Endothelial cell (in vitro differentiated cells): ENCODE results near the gene EVPL. TPM values are rescaled to one million over a fixed set of nuclear protein-coding genes. Genes with fewer than 3 reads are reported as not detected.
"Not testable (repeated sequence)": the region's sequence is repeated elsewhere in the genome, so short reads cannot be mapped to it uniquely, and the experiment has no call there.

Source experiments
- DNase-seq: peaks from one replicate; pipeline ENCODE4 v3.0.0; 2021; ENCODE audit warnings: low spot score
- H3K27ac Mint-ChIP-seq: one replicate; pipeline ENCODE4 v1.8.0; 2021; ENCODE audit warnings: mixed read lengths, inconsistent platforms; ENCODE audit not compliant: unreplicated experiment
- H3K27me3 Mint-ChIP-seq: one replicate; pipeline ENCODE4 v1.8.0; 2021; ENCODE audit warnings: mild to moderate bottlenecking, moderate library complexity, mixed read lengths, inconsistent platforms; ENCODE audit not compliant: unreplicated experiment
- H3K36me3 Mint-ChIP-seq: one replicate; pipeline ENCODE4 v1.8.0; 2021; ENCODE audit warnings: mild to moderate bottlenecking, low read depth, mixed read lengths, inconsistent platforms; ENCODE audit not compliant: unreplicated experiment
- H3K4me1 Mint-ChIP-seq: one replicate; pipeline ENCODE4 v1.8.0; 2021; ENCODE audit warnings: mild to moderate bottlenecking, mixed read lengths, inconsistent platforms; ENCODE audit not compliant: unreplicated experiment
- H3K4me3 Mint-ChIP-seq: one replicate; pipeline ENCODE4 v1.8.0; 2021; ENCODE audit warnings: mild to moderate bottlenecking, mixed read lengths, inconsistent platforms; ENCODE audit not compliant: unreplicated experiment
- H3K9me3 Mint-ChIP-seq: one replicate; pipeline ENCODE4 v1.8.0; 2021; ENCODE audit warnings: mixed read lengths, inconsistent platforms; ENCODE audit not compliant: unreplicated experiment
- CTCF ChIP-seq: fragments of 200-600 bp; sonication (generic); IDR thresholded peaks from one replicate; pipeline ENCODE4 v1.5.0; 2021; ENCODE audit warnings: antibody characterized with exemption; ENCODE audit not compliant: unreplicated experiment
- total RNA-seq: library from RNA; stranded (reverse); fragmentation: NEBNext Ultra II Directional; extraction: Animal tissue kit (Norgen Biotek cat#: 25700); gene quantifications from one replicate; pipeline ENCODE4 v1.2.1, GENCODE V29; 2021; ENCODE audit not compliant: unreplicated experiment

Gene EVPL
- total RNA-seq, 1 donor from 2014 or later: not detected

GRCh38 chr17:76048025-76048605 lies 21.0 kb upstream of the EVPL start:
- peaks cover 62% of the 10 kb centered on the region for H3K36me3 Mint-ChIP-seq
- no peak for DNase-seq
- no peaks in the 10 kb centered on the region for H3K4me1 Mint-ChIP-seq
- no peak overlapping the region for H3K27ac Mint-ChIP-seq
- H3K9me3 Mint-ChIP-seq: no peaks in the 10 kb centered on the region
- no peak for TF ChIP-seq CTCF
- H3K27me3 Mint-ChIP-seq: no peaks in the 10 kb centered on the region
- no peak overlapping the region for H3K4me3 Mint-ChIP-seq

GRCh38 chr17:76046064-76046463 lies 19.0 kb upstream of the EVPL start:
- TF ChIP-seq CTCF: no peak
- Mint-ChIP-seq H3K27me3 (no peaks in the 10 kb centered on the region), H3K4me1 (no peaks in the 10 kb centered on the region), H3K9me3 (no peaks in the 10 kb centered on the region), H3K27ac (no peak overlapping the region), H3K4me3 (no peak overlapping the region), H3K36me3 (peaks cover 65% of the 10 kb centered on the region)
- no peak for DNase-seq

- not testable (repeated sequence) for H3K27ac Mint-ChIP-seq
Observed at GRCh38 chr17:76044475-76045007, 17.4 kb upstream of the EVPL start.

DNA sequence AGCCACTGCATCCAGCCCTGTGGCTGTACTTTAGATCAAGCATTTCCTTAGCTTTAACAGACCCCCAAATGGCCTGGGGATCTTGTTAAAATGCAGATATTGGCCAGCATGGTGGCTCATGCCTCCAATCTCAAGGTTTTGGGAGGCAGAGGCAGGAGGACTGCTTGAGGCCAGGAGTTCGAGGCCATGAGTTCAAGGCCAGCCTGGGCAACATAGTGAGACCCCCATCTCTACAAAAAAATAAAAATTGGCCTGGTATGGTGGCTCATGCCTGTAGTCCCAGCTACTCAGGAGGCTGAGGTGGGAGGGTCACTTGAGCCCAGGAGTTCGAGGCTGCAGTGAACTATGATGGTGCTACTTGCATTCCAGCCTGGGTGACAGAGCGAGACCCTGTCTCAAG lies 15.8 kb upstream of the EVPL start:
- not testable (repeated sequence) for H3K27me3 Mint-ChIP-seq, H3K9me3 Mint-ChIP-seq, H3K4me1 Mint-ChIP-seq, H3K27ac Mint-ChIP-seq, DNase-seq, H3K4me3 Mint-ChIP-seq
- H3K36me3 Mint-ChIP-seq: peaks cover 63% of the 10 kb centered on the region

More at GRCh38 chr17:76044475-76045007, 17.4 kb upstream of the EVPL start:
- H3K27me3 Mint-ChIP-seq, DNase-seq, H3K4me3 Mint-ChIP-seq, H3K4me1 Mint-ChIP-seq, H3K9me3 Mint-ChIP-seq: not testable (repeated sequence)
- H3K36me3 Mint-ChIP-seq: peaks cover 64% of the 10 kb centered on the region

- no peak for TF ChIP-seq CTCF
- H3K27ac Mint-ChIP-seq: no peak overlapping the region
- no peak overlapping the region for H3K4me3 Mint-ChIP-seq
Observed at GRCh38 chr17:76040376-76040775, 13.3 kb upstream of the EVPL start.

DNA sequence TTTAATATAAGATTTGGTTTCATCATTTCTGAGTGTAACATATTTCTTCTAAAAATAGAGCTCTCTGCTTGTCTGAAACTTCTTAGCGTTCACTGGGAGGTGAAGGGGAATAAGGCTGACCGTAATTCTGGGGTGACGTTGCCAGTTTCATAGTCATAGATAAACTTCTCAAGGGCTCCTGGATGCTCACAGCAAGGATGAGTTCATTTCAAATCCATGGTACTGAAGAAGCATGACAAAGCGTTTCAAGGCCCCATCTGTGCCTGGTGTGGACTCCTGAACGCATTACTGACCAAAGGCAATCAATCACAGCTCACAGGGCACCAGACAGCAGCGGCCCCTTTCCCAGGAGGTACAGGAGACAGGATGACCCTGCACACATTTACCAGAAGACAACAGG lies 12.0 kb upstream of the EVPL start:
- peaks cover 6% of the 10 kb centered on the region for H3K27me3 Mint-ChIP-seq
- DNase-seq: no peak
- no peaks in the 10 kb centered on the region for H3K9me3 Mint-ChIP-seq
- no peak for TF ChIP-seq CTCF
- H3K36me3 Mint-ChIP-seq: peaks cover 41% of the 10 kb centered on the region
- no peak overlapping the region for H3K4me3 Mint-ChIP-seq
- no peaks in the 10 kb centered on the region for H3K4me1 Mint-ChIP-seq
- H3K27ac Mint-ChIP-seq: no peak overlapping the region

More at GRCh38 chr17:76040376-76040775, 13.3 kb upstream of the EVPL start:
- Mint-ChIP-seq H3K4me1 (no peaks in the 10 kb centered on the region), H3K27me3 (peaks cover 6% of the 10 kb centered on the region), H3K9me3 (no peaks in the 10 kb centered on the region), H3K36me3 (peaks cover 51% of the 10 kb centered on the region)
- no peak for DNase-seq
